CD1c-positive myeloid dendritic cell (primary cell): ENCODE results near the gene TSPAN14.

Experiments
- DNase-seq: peaks from one replicate; pipeline ENCODE4 v3.0.0-alpha.2; 2016; ENCODE audit errors: extremely low spot score

TSPAN14 gene

GRCh38 chr10:80454513-80455460, 677 bp downstream of the TSPAN14 start:
- DNase-seq: peak; percentile 61

DNA sequence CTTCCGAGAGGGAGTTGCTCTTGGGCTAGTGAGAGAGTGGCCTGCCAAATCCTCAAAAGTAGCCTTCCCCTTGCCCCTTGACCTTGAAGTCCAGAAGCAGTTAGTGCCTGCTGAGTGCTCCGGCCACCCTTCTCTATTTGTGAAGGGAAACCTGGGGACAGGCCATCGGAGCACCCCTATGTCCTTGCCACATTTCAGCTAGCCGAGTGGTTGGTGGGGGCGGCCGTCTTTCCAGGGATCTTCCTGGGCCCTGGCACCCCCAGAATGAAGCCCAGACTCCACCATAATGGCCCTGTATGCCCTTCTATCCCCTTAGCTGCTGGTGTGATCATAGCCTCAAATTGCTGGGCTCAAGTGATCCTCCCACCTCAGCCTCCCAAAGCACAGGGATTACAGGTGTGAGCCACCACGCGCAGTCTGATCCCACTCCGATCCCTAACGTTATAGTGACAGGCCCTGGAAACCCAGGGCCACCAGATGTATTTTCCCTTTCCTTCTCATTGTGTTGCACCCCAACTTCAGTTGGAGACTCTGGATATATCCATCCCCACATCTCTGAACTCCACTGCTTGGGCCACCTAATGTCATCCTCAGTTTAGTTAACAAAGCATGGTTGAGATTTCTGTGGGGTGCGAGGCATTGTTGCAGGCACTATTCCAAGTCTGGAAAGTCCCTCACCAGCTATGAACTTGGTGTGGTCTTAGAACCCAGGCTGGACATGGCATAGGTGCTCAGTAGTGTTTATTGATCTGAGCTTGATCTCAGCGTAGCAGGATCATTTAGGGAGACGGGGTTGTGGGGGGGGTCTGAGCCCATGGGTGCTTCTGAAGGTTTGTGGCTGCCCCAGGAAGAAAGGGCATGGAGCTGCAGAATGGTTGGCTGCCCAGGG, 1.6 kb downstream of the TSPAN14 start:
- no peak for DNase-seq

GRCh38 chr10:80457554-80458262, 3.6 kb downstream of the TSPAN14 start:
- DNase-seq: no peak

GRCh38 chr10:80458263-80458625, 4.1 kb downstream of the TSPAN14 start:
- no peak for DNase-seq

DNA sequence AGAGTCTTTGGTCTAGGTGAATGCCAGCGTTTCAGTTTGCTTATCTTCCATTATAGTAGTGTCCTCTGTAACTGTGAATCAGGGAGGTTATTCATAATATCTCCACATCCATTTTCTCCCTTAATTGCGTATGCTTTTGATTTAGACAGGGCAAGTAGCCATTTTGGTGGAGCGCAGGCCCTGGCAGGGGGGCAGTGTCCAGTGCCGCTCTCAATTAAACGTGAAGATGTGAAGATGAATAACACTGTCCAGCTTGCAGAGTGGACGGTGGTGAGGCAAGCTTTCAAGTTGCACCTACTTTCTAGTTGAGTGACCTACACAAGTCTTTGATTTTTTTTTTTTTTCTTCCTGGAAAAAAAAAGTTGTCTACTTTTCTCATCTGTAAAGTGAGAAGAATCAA, 4.5 kb downstream of the TSPAN14 start:
- DNase-seq: no peak

GRCh38 chr10:80459047-80459865, 5.1 kb downstream of the TSPAN14 start:
- DNase-seq: peak; percentile 83

- DNase-seq: peak; percentile 58
Observed at GRCh38 chr10:80460399-80461207, 6.5 kb downstream of the TSPAN14 start.

GRCh38 chr10:80461208-80462183, 7.4 kb downstream of the TSPAN14 start:
- DNase-seq: no peak

DNA sequence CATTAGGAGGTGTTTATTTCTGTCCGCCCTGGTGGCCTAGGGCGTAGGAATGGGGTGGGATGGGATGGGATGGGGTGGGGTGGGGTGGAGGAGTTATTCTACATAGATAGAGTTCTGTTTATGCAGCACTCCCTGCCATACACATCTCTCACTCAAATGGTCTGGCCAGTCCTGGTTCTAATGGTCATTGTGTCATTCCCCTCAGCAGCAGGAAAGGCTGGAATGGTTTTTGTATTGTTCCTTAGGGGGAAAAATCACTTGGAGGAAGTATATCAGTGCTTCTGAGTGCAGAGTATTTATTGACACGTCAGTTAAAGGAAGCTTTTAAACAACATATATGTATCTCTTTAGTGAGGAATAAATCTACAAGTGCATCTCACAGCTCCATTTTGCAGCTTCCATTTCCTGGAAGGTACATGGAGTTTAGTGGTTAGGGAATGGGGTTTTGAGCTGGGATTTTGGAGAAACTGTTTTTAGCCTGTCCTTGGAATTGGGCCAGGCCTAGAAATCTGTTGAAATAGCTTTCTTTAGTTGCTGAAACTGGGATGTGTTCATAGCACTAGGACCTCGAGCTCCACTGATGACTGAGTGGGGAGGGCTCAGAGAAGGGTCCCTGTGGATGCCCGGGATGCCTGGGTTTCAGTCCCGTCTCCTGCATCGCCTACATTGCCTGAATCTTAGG, 8.3 kb downstream of the TSPAN14 start:
- DNase-seq: no peak

- DNase-seq: peak; percentile 44
Observed at GRCh38 chr10:80462981-80463741, 9.1 kb downstream of the TSPAN14 start.

- DNase-seq: no peak
Observed at GRCh38 chr10:80463868-80464267, 9.8 kb downstream of the TSPAN14 start.

DNA sequence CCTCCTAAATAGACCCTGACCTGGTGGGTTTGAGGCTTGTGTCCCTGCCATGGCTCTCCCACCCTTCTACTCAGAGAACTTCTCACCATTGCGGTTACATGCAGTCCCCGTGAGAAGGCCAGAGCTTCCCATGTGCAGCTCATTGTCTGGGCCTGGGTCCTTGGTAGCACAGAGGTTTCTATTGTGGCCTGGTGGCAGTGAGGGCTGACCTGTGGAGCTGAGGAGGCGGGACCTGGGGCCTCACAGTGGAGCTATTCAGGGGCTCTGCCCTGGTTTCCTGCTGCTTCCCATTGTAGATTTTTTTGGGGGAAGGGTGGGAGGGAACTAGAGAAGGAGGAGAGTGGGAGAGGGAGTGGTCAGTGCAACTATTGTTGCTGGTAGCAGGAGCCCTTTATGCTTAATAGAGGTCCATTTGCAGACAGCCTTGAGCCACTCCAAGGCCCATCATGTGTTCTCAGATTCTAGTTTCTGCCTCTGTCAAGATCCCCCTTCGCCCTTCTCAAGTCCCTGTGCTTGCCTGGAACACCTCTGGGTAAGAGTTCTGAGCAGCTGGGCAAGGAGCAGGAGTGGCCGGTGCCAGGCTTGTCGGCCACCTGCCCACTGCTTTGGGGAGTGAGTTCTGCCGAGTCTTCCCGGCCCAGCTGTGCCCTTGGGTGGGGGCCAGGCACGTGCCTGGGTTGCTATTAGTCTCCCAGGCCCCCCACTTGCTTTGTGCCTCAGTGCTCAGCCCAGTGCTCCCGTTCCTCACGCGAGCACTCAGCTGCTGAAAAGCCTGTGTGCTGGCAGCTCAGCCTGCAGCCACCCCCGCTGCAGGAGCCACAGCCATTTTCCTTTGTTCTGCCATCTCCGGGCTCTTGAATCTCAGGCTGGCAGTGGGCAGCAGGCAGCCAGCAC, 10.7 kb downstream of the TSPAN14 start:
- no peak for DNase-seq

- no peak for DNase-seq
Observed at GRCh38 chr10:80465451-80465835, 11.3 kb downstream of the TSPAN14 start.

- no peak for DNase-seq
Observed at GRCh38 chr10:80465839-80466590, 11.9 kb downstream of the TSPAN14 start.

DNA sequence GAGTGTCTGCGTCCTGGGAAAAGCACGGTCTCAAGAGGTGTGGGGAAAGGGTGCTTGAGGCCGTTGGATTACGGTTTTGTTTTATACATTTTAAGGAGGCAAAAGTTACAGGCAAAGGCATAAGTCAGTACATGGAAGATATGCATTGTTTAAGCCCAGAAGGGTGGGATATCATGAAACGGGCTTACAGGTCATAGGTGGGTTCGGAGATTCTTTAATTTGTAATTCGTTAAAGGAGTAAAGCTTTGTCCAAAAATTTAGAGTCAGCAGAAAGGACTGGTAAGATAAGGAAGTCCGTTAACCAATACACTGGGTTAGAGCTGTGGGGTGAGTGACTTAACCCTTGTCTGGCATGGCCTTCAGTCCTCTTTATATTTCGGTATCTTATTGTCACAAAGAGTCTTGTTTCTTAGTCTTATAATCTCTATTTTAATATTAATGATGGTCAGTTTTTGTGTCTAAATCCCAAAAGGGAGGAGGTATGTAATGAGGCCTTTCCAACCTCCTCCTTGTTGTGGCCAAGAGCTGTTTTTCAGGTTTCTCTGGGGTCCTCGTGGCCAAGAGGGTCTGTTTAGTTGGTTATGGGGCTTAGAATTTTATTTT, 12.7 kb downstream of the TSPAN14 start:
- no peak for DNase-seq

- DNase-seq: peak; percentile 55
Observed at GRCh38 chr10:80468002-80468401, 13.9 kb downstream of the TSPAN14 start.
